Uterus (tissue), 2 donors: ENCODE results near the gene HES7.

Experiments used
- CTCF ChIP-seq, 4 experiments: fragments of 200-600 bp in 2 of 4; fragments of 450-650 bp in 2 of 4; sonication (generic) in 2 of 4; IDR thresholded peaks; one replicate each; pipeline ENCODE4 v1.5.1; 2016 to 2019; ENCODE audit warnings: antibody characterized with exemption in 4 of 4, mild to moderate bottlenecking in 2 of 4, moderate library complexity in 1 of 4
- POLR2A ChIP-seq, 2 donors: fragments of 450-650 bp; IDR thresholded peaks; one replicate each; pipeline ENCODE4 v1.6.1; 2016; ENCODE audit warnings: antibody characterized with exemption in 2 of 2, mild to moderate bottlenecking in 1 of 2, moderate library complexity in 1 of 2

- TF ChIP-seq CTCF (IDR thresholded peaks at IDR 0.05): no peak
- no peak for TF ChIP-seq POLR2A (IDR thresholded peaks at IDR 0.05)
These were observed 25.7 kb upstream of the HES7 start for GRCh38 chr17:8149419-8150193.
